Cardiac muscle cell (in vitro differentiated cells and primary cell): ENCODE measurements around the gene MFRP. TPM values are rescaled to one million over a fixed set of nuclear protein-coding genes. Genes with fewer than 3 reads are reported as not detected.

ENCODE experiments used
- DNase-seq, 2 donors: peaks; one replicate each; pipeline versions ENCODE4 v3.0.0 to v3.0.0-alpha.2; 2010 to 2017; ENCODE audit warnings: low read depth in 1 of 2, low spot score in 1 of 2
- H3K27ac ChIP-seq: fragments of 200-600 bp; sonication (generic); 2 replicates; pipeline ENCODE4 v1.5.1; 2016
- H3K27me3 ChIP-seq: fragments of 200-600 bp; sonication (generic); 2 replicates; pipeline ENCODE4 v1.6.0; 2016; ENCODE audit warnings: control low read depth
- H3K36me3 ChIP-seq: fragments of 200-600 bp; sonication (generic); 2 replicates; pipeline ENCODE4 v1.5.1; 2016; ENCODE audit warnings: control low read depth
- H3K4me1 ChIP-seq: fragments of 200-600 bp; sonication (generic); 2 replicates; pipeline ENCODE4 v1.8.1; 2017; ENCODE audit warnings: low read depth, mild to moderate bottlenecking, mixed run types
- H3K4me3 ChIP-seq: fragments of 200-600 bp; sonication (generic); 2 replicates; pipeline ENCODE4 v1.5.1; 2016; ENCODE audit warnings: mild to moderate bottlenecking
- H3K9me3 ChIP-seq: fragments of 200-600 bp; sonication (generic); 2 replicates; pipeline ENCODE4 v1.5.1; 2017; ENCODE audit warnings: low read depth, mild to moderate bottlenecking, control low read depth
- polyA plus RNA-seq: library from polyadenylated mRNA; unstranded; fragments of >200 nt; fragmentation: Nextera tagmentation; extraction: Ambion mirVana; gene quantifications from 2 replicates; pipeline ENCODE4 v1.2.1, GENCODE V29; 2016
- total RNA-seq: library from RNA; depleted of rRNA; stranded (reverse); fragments of >200 nt; gene quantifications from 2 replicates; pipeline ENCODE4 v1.2.3, GENCODE V29; 2016
- TF ChIP-seq, protein P1 (sequence below): IDR thresholded peaks from 2 replicates; pipeline ENCODE4 v1.5.1; 2012; ENCODE audit warnings: low read depth, mild to moderate bottlenecking, low read length

Gene MFRP
- total and polyA plus RNA-seq, 2 experiments from 2014 or later, result not detected

DNA sequence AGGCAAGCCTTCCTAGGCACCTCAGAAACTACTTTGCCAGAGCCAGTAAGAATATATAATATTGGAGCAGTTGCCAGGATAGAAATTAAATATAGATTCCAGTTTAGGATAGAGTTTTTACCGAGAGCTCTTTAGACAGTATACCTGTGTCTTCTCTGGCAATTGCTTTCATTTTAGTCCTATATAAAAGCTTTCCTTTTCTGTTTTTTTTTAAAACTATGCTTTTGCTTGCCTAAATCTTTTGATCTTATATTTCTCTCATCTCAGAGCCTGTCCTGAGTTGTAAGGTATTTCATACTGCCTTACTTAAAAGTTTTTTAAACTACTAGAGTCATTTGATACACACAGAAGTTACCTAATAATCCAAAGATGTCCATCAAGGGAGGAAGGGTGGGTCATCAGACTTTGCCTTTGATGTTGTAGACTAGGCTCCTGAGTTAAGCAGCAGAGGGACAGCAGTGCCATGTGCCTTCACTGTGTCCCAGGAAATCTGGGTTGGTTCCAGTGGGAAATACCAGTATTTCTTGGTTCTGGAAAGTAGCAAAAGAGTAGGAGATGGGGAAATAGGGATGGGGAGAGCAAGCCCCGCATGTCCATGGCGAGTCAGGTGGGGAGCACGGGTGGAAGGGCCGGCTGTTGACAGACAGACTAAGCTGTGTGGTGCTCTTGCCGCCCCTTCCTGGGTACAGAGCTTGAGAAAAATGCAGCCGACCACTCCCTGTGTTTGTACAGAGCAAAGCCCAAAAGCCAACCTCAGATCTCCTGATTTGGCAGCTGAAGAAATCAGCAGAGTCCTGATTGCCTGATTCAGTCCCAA, 40.7 kb downstream of the MFRP start:
- no peak overlapping the region for H3K4me3 ChIP-seq
- H3K36me3 ChIP-seq, result no peaks in the 10 kb centered on the region
- no peak for DNase-seq
- H3K27ac ChIP-seq, result peak overlapping the region; percentile 60
- H3K9me3 ChIP-seq, result no peaks in the 10 kb centered on the region
- no peaks in the 10 kb centered on the region for H3K4me1 ChIP-seq
- H3K27me3 ChIP-seq, result no peaks in the 10 kb centered on the region
- TF ChIP-seq, protein P1, sequence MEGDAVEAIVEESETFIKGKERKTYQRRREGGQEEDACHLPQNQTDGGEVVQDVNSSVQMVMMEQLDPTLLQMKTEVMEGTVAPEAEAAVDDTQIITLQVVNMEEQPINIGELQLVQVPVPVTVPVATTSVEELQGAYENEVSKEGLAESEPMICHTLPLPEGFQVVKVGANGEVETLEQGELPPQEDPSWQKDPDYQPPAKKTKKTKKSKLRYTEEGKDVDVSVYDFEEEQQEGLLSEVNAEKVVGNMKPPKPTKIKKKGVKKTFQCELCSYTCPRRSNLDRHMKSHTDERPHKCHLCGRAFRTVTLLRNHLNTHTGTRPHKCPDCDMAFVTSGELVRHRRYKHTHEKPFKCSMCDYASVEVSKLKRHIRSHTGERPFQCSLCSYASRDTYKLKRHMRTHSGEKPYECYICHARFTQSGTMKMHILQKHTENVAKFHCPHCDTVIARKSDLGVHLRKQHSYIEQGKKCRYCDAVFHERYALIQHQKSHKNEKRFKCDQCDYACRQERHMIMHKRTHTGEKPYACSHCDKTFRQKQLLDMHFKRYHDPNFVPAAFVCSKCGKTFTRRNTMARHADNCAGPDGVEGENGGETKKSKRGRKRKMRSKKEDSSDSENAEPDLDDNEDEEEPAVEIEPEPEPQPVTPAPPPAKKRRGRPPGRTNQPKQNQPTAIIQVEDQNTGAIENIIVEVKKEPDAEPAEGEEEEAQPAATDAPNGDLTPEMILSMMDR, result no peak

DNA sequence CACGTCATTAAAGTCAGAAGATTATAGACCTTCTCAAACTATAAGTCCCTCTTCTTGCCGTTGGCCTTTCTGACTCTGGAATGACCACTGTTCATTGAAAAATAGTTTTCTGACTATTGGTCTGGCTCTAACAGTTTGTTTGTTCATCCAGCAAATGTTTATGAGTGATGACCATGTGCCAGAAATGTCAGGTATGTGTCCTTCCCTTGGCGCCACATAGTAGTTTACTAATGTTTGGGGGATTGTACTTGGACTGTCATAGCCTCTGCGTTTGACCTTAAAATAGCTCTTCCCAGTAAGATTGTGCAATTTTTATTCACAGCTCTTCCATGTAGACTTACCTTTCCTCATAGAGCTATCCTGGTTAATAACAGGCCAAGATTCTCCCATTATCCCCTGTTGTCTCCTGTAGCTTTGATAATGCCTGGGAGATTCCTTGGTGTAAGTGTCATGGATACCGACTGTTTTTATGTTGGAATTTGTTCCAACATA, 43.2 kb downstream of the MFRP start:
- no peaks in the 10 kb centered on the region for H3K9me3 ChIP-seq
- H3K4me1 ChIP-seq, result no peaks in the 10 kb centered on the region
- no peaks in the 10 kb centered on the region for H3K27me3 ChIP-seq
- no peak for DNase-seq
- TF ChIP-seq, protein P1, result no peak
- no peak overlapping the region for H3K4me3 ChIP-seq
- no peak overlapping the region for H3K27ac ChIP-seq
- peaks cover 23% of the 10 kb centered on the region for H3K36me3 ChIP-seq

DNA sequence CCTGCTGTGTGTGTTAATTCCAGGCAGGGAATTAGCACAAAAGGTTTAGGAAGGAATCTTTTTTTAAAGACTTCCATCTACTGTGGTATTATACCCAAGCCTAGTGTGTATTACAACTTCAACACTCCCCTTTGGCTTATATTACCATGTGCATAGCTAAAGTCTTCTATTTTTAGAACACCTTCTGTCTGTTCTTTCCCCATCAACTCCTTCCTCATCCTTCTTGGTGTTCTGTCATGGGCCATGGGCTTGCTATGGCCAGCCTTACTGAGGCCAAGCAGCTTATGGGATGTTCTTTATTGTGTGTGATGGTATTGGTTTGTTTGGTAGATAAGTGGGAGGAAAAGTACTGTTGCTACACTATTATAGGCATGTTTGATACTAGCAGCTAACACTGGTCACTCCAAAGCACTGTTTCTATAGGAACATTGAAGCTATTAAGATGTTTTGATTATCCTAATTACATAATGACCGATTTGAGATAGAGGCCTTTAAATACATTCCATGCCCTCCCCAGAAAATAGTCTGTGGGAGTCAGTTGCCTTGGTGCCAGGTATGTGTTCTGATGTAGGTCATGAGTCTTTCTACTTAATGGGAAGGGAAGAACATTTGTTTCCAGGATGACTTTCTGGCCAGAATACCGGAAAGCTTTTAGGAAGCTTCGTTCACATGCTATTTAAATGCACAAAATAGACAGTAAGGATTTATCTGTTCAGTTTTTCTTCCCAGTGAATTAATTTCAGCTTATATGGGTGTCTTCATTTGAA, 46.1 kb downstream of the MFRP start:
- TF ChIP-seq, protein P1, result no peak
- no peaks in the 10 kb centered on the region for H3K9me3 ChIP-seq
- no peak overlapping the region for H3K4me3 ChIP-seq
- H3K4me1 ChIP-seq, result no peaks in the 10 kb centered on the region
- DNase-seq, result no peak
- no peak overlapping the region for H3K27ac ChIP-seq
- peaks cover 36% of the 10 kb centered on the region for H3K36me3 ChIP-seq
- no peaks in the 10 kb centered on the region for H3K27me3 ChIP-seq

DNA sequence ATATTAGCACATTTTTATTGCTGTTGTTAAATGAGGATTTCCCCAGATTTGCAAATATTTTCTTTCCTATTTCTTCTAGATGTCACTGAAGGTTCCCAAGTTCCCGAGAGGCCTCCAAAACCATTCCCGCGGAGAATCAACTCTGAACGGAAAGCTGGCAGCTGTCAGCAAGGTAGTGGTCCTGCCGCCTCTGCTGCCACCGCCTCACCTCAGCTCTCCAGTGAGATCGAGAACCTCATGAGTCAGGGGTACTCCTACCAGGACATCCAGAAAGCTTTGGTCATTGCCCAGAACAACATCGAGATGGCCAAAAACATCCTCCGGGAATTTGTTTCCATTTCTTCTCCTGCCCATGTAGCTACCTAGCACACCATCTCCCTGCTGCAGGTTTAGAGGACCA, 47.1 kb downstream of the MFRP start:
- DNase-seq, result no peak
- Histone ChIP-seq H3K27me3 (no peaks in the 10 kb centered on the region), H3K27ac (no peak overlapping the region), H3K4me3 (no peak overlapping the region), H3K4me1 (no peaks in the 10 kb centered on the region), H3K9me3 (no peaks in the 10 kb centered on the region), H3K36me3 (peaks cover 36% of the 10 kb centered on the region)
- TF ChIP-seq, protein P1, result no peak

DNA sequence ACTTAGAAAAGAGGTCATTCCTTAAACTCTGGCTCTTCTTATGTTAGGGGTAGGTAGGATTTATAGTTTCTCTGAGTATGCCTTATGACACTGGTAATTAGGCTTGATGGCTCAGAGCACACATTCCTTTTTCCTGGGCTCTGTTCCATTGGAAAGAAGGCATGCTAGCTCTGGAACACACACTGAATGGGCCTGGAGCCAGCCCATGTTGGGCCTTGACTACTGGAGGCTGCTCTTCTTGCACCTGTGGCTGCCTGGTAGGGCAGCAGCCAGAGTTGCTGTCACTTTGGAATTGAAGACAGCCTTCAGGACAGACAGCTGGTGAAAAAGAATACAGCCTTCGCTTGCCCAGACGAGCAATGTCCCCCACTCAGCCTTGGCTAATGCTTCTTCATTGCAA, 47.8 kb downstream of the MFRP start:
- Histone ChIP-seq H3K27me3 (no peaks in the 10 kb centered on the region), H3K4me1 (no peaks in the 10 kb centered on the region), H3K27ac (no peak overlapping the region), H3K36me3 (peaks cover 36% of the 10 kb centered on the region), H3K4me3 (no peak overlapping the region), H3K9me3 (no peaks in the 10 kb centered on the region)
- no peak for DNase-seq
- TF ChIP-seq, protein P1, result no peak
